Spleen (tissue), 11 donors: ENCODE measurements around the gene HMGB2. TPM values are rescaled to one million over a fixed set of nuclear protein-coding genes. Genes with fewer than 3 reads are reported as not detected.

Experiments used
- DNase-seq: peaks from one replicate; pipeline ENCODE4 v3.0.0-alpha.2; 2020
- H3K27ac ChIP-seq, 8 donors: fragments of 200-600 bp; sonication (generic) in 7 of 8; 1 replicate in 4 of 8; 2 replicates in 4 of 8; pipeline versions ENCODE4 v1.5.0 to v1.8.0; 2016 to 2021; ENCODE audit warnings: inconsistent platforms in 4 of 8, mild to moderate bottlenecking in 4 of 8, moderate library complexity in 1 of 8
- H3K27me3 ChIP-seq, 7 donors: fragments of 200-600 bp; sonication (generic) in 6 of 7; replicated peaks in 1 of 7; 1 replicate in 4 of 7; 2 replicates in 3 of 7; pipeline versions ENCODE4 v1.5.0 to v1.8.0; 2016 to 2021; ENCODE audit warnings: inconsistent platforms in 3 of 7, mild to moderate bottlenecking in 1 of 7
- H3K36me3 ChIP-seq, 6 donors: fragments of 200-600 bp; sonication (generic) in 5 of 6; 1 replicate in 4 of 6; 2 replicates in 2 of 6; pipeline versions ENCODE4 v1.5.0 to v1.8.0; 2016 to 2021; ENCODE audit warnings: inconsistent platforms in 2 of 6
- H3K4me1 ChIP-seq, 6 donors: fragments of 200-600 bp; sonication (generic) in 5 of 6; 1 replicate in 3 of 6; 2 replicates in 3 of 6; pipeline versions ENCODE4 v1.5.0 to v1.8.0; 2016 to 2021; ENCODE audit warnings: inconsistent platforms in 3 of 6
- H3K4me3 ChIP-seq, 8 donors: fragments of 200-600 bp; sonication (generic) in 7 of 8; 1 replicate in 4 of 8; 2 replicates in 4 of 8; pipeline versions ENCODE4 v1.5.0 to v1.8.0; 2016 to 2021; ENCODE audit warnings: inconsistent platforms in 4 of 8, mild to moderate bottlenecking in 4 of 8, moderate library complexity in 2 of 8
- H3K9me3 ChIP-seq, 8 donors: fragments of 200-600 bp; sonication (generic) in 7 of 8; 1 replicate in 4 of 8; 2 replicates in 4 of 8; pipeline versions ENCODE4 v1.5.0 to v1.8.0; 2016 to 2021; ENCODE audit warnings: inconsistent platforms in 4 of 8
- POLR2A ChIP-seq, 3 donors: fragments of 450-650 bp; IDR thresholded peaks; one replicate each; pipeline ENCODE4 v1.5.1; 2017; ENCODE audit warnings: antibody characterized with exemption in 3 of 3, mild to moderate bottlenecking in 1 of 3
- POLR2AphosphoS5 ChIP-seq, 3 donors: sonication (generic); formaldehyde crosslinking; IDR thresholded peaks; one replicate each; pipeline ENCODE4 v1.5.1; 2017; ENCODE audit warnings: antibody characterized with exemption in 3 of 3
- WGBS, 5 donors: extraction: QIAGEN DNeasy Blood & Tissue Kit in 3 of 5; methylation state at CpG; one replicate each; pipeline versions ENCODE4 v1.1.5 to v1.1.7; 2013 to 2018; 5-methylcytosine and 5-hydroxymethylcytosine counted together
- intact Hi-C: fragments of 100-400 bp; cut with DNase I; formaldehyde crosslinking; loops from one replicate; pipeline ENCODE4 v1.15.0; 2023; ENCODE audit warnings: low total_unique reads
- polyA plus RNA-seq, 3 donors: library from polyadenylated mRNA; stranded (reverse); fragments of 200-250 nt; gene quantifications; one replicate each; pipeline ENCODE4 v1.2.1, GENCODE V29; 2013
- total RNA-seq, 7 donors: library from RNA; depleted of rRNA in 3 of 7; stranded (reverse); fragments of >200 nt in 3 of 7; fragmentation: NEBNext Ultra II Directional in 4 of 7; extraction: Animal tissue kit (Norgen Biotek cat#: 25700) in 4 of 7; gene quantifications; one replicate each; pipeline versions ENCODE4 v1.1.0 to v1.2.1, GENCODE V29; 2016 to 2021
- TF ChIP-seq, protein P1 (sequence below), 11 experiments: fragments of 200-600 bp in 7 of 11; fragments of 450-650 bp in 4 of 11; sonication (generic) in 4 of 11; IDR thresholded peaks in 8 of 11; conservative IDR thresholded peaks in 3 of 11; 1 replicate in 7 of 11; 2 replicates in 4 of 11; pipeline versions ENCODE4 v1.4.0 to v1.8.0; 2016 to 2021; ENCODE audit warnings: antibody characterized with exemption in 11 of 11, inconsistent platforms in 4 of 11, mild to moderate bottlenecking in 1 of 11
- donor health status: healthy with polysubstance abuse.
- donor health status: DM: no; HTN: no; CAD: no; lungs with moderate emphysema.
- donor health status: DM: no; HTN: no; CAD: no.
- donor health status: Bipolar disorder and iron deficiency.
- donor health status: healthy.
- donor health status: DM: no; HTN: no; CAD: no.
- donor health status: DM: yes; HTN: yes; CAD: no.

HMGB2 gene
- total and polyA plus RNA-seq, 10 donors, result 78.2 to 421 (median 128) TPM

- Histone ChIP-seq H3K36me3 (peaks cover 0 to 46% (median 23%) of the 10 kb centered on the region in 6 donors), H3K27ac (peak overlapping the region; percentile 96 to 100 (median 99)), H3K27me3 (no peaks in the 10 kb centered on the region), H3K4me3 (peak overlapping the region; percentile 74 to 99 (median 92)), H3K9me3 (no peaks in the 10 kb centered on the region), H3K4me1 (peaks cover 16 to 52% (median 40%) of the 10 kb centered on the region in 6 donors)
- TF ChIP-seq POLR2A (IDR thresholded peaks at IDR 0.05) (no peak), POLR2AphosphoS5 (IDR thresholded peaks at IDR 0.05) (peak in 1 of 3 donors; percentile 16)
- TF ChIP-seq, protein P1, sequence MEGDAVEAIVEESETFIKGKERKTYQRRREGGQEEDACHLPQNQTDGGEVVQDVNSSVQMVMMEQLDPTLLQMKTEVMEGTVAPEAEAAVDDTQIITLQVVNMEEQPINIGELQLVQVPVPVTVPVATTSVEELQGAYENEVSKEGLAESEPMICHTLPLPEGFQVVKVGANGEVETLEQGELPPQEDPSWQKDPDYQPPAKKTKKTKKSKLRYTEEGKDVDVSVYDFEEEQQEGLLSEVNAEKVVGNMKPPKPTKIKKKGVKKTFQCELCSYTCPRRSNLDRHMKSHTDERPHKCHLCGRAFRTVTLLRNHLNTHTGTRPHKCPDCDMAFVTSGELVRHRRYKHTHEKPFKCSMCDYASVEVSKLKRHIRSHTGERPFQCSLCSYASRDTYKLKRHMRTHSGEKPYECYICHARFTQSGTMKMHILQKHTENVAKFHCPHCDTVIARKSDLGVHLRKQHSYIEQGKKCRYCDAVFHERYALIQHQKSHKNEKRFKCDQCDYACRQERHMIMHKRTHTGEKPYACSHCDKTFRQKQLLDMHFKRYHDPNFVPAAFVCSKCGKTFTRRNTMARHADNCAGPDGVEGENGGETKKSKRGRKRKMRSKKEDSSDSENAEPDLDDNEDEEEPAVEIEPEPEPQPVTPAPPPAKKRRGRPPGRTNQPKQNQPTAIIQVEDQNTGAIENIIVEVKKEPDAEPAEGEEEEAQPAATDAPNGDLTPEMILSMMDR (IDR thresholded peaks at IDR 0.05 in 8 of 11, conservative IDR thresholded peaks at IDR 0.05 in 3 of 11), result no peak
- intact Hi-C loops, result loop anchor here (5.0 kb wide), 1 partner anchor 39 kb away; the partner anchor contains the start of gene SAP30
- no peak for DNase-seq
- WGBS, 5 donors, result 2 to 4% (median 4%) methylated on average over 21 of the region's 21 CpGs
Measured at GRCh38 chr4:173332963-173333657, 1.0 kb downstream of the HMGB2 start.

- Histone ChIP-seq H3K27ac (peak overlapping the region; percentile 96 to 100 (median 99)), H3K4me1 (peaks cover 16 to 52% (median 40%) of the 10 kb centered on the region in 6 donors), H3K27me3 (no peaks in the 10 kb centered on the region), H3K4me3 (peak overlapping the region in 6 of 8 donors; percentile 74 to 99 (median 90)), H3K9me3 (no peaks in the 10 kb centered on the region), H3K36me3 (peaks cover 0 to 57% (median 25%) of the 10 kb centered on the region in 6 donors)
- intact Hi-C loops, result loop anchor here (5.0 kb wide), 1 partner anchor 40 kb away; the partner anchor contains the start of gene SAP30
- 12 to 37% (median 22%) methylated on average over 6 of the region's 6 CpGs for WGBS, 5 donors
- DNase-seq, result no peak
- TF ChIP-seq, protein P1 (IDR thresholded peaks at IDR 0.05 in 8 of 11, conservative IDR thresholded peaks at IDR 0.05 in 3 of 11), result no peak
- TF ChIP-seq POLR2A (IDR thresholded peaks at IDR 0.05) (no peak), POLR2AphosphoS5 (IDR thresholded peaks at IDR 0.05) (peak in 1 of 3 donors; percentile 70)
Measured at GRCh38 chr4:173332021-173332487, 2.1 kb downstream of the HMGB2 start.

GRCh38 chr4:173330590-173330989, 3.6 kb downstream of the HMGB2 start:
- H3K9me3 ChIP-seq, result no peaks in the 10 kb centered on the region
- peaks cover 0 to 70% (median 25%) of the 10 kb centered on the region in 6 donors for H3K36me3 ChIP-seq
- WGBS, 5 donors, result 92 to 98% (median 93%) methylated on average over 2 of the region's 2 CpGs
- peaks cover 14 to 47% (median 36%) of the 10 kb centered on the region in 6 donors for H3K4me1 ChIP-seq
- H3K27ac ChIP-seq, result peak overlapping the region in 3 of 8 donors; percentile 29 to 99 (median 99)
- no peak for DNase-seq
- intact Hi-C loops, result loop anchor here (5.0 kb wide), 1 partner anchor 42 kb away; the partner anchor contains the start of gene SAP30
- peak overlapping the region in 1 of 8 donors; percentile 74 for H3K4me3 ChIP-seq
- TF ChIP-seq POLR2AphosphoS5 (IDR thresholded peaks at IDR 0.05) (no peak), POLR2A (IDR thresholded peaks at IDR 0.05) (no peak)
- TF ChIP-seq, protein P1 (IDR thresholded peaks at IDR 0.05 in 8 of 11, conservative IDR thresholded peaks at IDR 0.05 in 3 of 11), result no peak
- no peaks in the 10 kb centered on the region for H3K27me3 ChIP-seq
